ENCODE measurements around the gene DDX20.

DDX20 gene

DNA sequence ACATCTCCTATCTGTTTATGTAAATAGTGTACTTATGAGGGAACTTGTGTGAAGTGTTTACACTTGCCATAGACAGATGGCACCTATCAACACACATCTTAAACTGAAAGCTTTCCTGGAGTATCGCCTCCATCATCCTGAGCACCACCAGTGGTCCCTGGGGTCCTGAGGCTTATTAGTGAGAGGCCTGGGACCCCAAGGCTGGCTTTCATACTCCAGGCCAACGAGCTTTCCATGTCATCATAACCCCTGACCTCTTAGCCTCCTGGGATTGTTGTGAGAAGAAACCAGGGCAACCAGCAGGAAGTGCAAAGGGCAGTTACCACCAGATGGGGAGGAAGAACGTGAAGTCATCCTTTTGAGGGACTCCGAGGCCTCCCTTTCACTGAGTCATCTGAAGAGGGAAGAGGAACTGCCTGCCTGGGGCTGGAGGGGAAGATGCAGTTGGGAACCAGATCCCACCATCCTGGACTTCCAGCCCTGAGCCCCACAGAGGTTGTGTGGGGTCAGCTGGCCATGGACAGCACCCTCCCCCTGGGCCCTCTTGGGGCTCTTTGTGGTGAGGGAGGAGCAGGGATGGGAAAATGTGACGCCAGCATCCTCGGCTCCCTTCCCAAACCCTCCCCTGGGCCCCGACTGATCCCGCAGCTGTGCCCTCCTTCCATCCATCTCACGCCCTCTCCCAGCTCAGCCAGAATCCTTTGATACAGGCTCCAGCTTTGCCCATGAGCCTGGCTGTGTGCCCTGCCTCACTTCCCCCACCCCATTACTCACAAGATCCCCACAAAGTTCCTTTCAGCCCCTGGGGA lies 22.3 kb upstream of the DDX20 start:
- DNase-seq (ENCODE audit: low read depth), result no peak
- TF ChIP-seq, protein P1, sequence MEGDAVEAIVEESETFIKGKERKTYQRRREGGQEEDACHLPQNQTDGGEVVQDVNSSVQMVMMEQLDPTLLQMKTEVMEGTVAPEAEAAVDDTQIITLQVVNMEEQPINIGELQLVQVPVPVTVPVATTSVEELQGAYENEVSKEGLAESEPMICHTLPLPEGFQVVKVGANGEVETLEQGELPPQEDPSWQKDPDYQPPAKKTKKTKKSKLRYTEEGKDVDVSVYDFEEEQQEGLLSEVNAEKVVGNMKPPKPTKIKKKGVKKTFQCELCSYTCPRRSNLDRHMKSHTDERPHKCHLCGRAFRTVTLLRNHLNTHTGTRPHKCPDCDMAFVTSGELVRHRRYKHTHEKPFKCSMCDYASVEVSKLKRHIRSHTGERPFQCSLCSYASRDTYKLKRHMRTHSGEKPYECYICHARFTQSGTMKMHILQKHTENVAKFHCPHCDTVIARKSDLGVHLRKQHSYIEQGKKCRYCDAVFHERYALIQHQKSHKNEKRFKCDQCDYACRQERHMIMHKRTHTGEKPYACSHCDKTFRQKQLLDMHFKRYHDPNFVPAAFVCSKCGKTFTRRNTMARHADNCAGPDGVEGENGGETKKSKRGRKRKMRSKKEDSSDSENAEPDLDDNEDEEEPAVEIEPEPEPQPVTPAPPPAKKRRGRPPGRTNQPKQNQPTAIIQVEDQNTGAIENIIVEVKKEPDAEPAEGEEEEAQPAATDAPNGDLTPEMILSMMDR (conservative IDR thresholded peaks at IDR 0.05; ENCODE audit: low read depth, low read length), result no peak
- no peak overlapping the region for H3K4me3 ChIP-seq (ENCODE audit: low read length)

DNA sequence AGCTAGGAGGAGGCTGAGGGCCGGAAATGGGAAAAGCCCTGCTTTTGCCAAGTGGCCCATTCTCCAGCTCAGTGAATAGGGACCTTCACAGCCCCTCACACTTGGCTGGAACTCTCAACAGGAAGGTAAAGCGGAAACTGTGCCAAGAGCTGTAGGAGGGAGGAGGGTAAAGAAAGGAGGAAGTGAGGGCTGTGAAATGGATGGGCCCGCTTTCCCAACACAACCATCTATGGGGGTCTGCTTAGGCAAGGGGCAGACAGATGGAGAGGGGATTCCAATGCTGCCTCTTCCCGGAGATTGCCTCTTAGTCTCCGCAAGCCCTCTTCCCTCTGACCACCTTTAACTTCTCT lies 21.7 kb upstream of the DDX20 start:
- TF ChIP-seq, protein P1 (conservative IDR thresholded peaks at IDR 0.05; ENCODE audit: low read depth, low read length), result no peak
- DNase-seq (ENCODE audit: low read depth), result no peak
- no peak overlapping the region for H3K4me3 ChIP-seq (ENCODE audit: low read length)

DNA sequence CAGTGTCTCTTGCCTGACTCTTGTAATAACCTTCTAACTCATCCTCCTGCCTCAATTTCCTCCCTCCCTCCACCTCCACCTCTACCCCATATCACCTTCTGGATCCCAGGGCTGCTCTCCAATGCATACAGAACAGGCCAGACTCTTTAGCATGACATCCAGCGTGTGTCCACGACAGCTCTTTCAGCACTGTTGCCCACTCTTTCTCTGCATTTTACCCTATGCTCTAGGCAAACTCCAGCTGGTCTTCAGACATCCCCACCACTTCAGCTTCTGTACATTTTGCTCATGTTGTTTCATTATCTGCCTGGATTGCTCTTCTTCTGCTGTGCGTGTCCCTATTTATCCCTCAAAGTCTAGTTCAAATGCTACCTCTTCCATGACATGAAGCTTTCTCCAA lies 21.3 kb upstream of the DDX20 start:
- TF ChIP-seq, protein P1 (conservative IDR thresholded peaks at IDR 0.05; ENCODE audit: low read depth, low read length), result no peak
- H3K4me3 ChIP-seq (ENCODE audit: low read length), result no peak overlapping the region
- DNase-seq (ENCODE audit: low read depth), result no peak

GRCh38 chr1:111734856-111735255 lies 20.8 kb upstream of the DDX20 start:
- no peak for DNase-seq (ENCODE audit: low read depth)
- TF ChIP-seq, protein P1 (conservative IDR thresholded peaks at IDR 0.05; ENCODE audit: low read depth, low read length), result no peak
- no peak overlapping the region for H3K4me3 ChIP-seq (ENCODE audit: low read length)

DNA sequence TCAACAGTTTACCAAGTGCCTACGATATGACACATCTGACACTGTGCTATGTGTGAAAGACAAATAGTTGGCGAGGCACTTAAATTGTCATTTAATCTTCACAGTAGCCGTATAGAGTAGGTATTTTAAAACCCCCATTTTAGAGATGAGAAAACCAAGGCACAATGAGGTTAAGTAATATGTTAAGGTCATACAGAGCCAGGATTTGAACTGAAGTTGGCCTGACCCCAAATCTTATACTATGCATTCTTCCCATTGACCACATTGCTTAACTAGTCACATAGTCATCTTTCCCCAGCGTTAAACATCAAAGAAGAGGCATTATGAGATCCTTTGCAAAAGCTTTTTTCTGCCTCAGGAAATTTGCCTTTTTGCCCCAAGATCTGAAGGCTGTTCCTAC lies 20.4 kb upstream of the DDX20 start:
- no peak overlapping the region for H3K4me3 ChIP-seq (ENCODE audit: low read length)
- TF ChIP-seq, protein P1 (conservative IDR thresholded peaks at IDR 0.05; ENCODE audit: low read depth, low read length), result no peak
- no peak for DNase-seq (ENCODE audit: low read depth)

- TF ChIP-seq, protein P1 (conservative IDR thresholded peaks at IDR 0.05; ENCODE audit: low read depth, low read length), result no peak
- no peak overlapping the region for H3K4me3 ChIP-seq (ENCODE audit: low read length)
- DNase-seq (ENCODE audit: low read depth), result no peak
Measured at GRCh38 chr1:111735858-111736544, 19.7 kb upstream of the DDX20 start.

Measured in retinal pigment epithelial cell (primary cell).